GM19467 (cell line): ENCODE results near the gene CDH13.

Experiments used
- ATAC-seq: cut with Tn5 transposase; IDR thresholded peaks from one replicate; pipeline ENCODE4 v1.9.1; 2021; ENCODE audit warnings: mild to moderate bottlenecking, moderate library complexity; ENCODE audit not compliant: unreplicated experiment

Gene CDH13

DNA sequence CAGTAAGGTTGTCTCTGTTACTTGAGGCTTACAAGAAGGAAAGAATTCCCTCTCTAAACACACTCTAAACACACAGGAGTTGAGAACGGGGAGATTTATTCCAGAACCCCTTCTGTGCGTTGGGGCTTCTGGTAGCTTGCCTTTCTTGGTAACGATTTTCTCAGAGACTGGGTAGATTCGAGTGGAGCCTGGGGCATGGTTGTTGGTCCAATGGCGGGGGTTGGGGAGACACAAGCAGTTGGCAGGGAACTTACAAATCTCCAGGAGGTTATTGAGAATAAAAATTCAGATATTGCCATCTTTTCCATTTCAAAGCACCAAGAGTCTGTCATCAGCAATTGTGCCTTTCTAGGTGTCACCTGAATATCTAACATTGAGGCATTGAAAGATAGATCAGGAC is 251.7 kb downstream of the CDH13 start:
- ATAC-seq = no peak

DNA sequence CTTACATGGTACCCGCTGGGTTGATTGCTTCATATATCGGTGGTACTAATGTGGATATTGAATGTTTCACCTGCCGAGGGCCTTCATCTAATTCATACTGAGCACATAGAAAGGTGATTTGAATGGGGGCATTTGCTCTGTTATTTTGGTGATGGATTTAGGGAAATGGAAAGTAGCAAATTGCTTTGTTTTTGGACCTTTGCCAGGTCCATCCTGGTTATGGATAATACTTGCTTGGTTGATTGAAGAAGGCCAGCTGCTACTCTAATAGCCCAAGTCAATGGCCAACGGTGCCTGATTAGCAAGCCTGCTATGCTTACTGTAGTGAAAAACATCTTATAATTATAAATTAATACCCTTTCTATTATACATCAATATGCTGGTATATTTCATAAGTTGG is 253.6 kb downstream of the CDH13 start:
- ATAC-seq = no peak

- no peak for ATAC-seq
Measured at GRCh38 chr16:82881516-82881915, 254.7 kb downstream of the CDH13 start.

DNA sequence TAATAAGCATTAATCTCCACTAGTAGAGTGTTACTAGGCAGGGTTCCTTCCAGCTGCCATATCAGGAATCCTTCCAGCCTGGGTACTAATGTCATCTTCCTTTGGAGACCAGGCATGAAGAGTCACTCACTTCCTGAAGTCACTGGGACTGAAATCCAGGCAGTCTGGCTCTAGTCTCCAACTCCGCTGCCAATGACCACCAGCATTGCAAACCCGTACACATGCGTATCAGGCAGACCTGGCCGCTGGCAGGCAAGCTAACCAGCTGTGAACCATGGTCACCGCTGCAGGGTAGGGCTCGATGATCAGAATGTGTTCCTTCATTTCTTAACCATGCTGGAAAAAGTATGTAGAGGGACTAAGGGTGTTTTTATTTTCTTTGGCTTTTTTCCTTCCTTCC is 255.5 kb downstream of the CDH13 start:
- ATAC-seq = no peak

DNA sequence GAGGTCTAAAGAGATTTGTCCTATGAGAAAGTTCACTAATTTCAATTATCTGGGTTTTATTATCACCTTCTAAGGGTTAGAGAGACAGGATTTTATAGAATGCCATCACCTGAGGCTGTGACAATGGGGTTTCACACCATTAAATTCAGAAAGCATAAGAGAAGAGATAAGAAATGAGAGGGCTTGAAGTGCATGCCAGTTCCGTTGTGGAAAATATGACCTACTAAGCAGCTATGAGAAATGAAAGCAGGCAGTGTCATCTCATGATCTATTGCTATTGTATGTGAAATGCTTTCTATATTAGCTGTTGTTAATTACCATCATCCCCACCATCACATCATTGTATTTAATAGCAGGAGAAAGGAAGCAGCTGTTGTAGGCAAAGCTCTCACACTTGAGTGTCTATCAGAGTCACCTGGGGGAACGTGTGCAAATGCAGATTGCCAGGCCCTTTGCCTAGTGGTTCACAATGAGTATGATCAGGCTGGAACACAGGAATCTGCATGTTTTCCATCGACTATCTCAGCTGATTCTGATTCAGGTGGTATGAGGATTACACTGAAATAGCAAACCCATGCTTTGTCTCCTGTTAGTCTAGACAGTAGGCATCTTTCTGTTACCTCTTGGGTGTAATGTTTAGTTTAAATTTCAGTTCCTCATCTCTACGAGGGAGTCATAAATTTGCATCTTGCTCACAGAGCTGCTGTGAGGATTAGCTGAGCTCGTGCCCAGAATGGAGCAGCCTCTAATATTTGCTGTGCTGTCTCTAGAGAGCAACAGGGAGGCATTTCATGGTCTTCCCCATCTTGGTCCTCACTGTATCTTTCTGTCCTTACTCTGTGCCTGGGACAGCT is 256.4 kb downstream of the CDH13 start:
- no peak for ATAC-seq

- ATAC-seq = no peak
Measured at GRCh38 chr16:82884320-82884898, 257.6 kb downstream of the CDH13 start.

DNA sequence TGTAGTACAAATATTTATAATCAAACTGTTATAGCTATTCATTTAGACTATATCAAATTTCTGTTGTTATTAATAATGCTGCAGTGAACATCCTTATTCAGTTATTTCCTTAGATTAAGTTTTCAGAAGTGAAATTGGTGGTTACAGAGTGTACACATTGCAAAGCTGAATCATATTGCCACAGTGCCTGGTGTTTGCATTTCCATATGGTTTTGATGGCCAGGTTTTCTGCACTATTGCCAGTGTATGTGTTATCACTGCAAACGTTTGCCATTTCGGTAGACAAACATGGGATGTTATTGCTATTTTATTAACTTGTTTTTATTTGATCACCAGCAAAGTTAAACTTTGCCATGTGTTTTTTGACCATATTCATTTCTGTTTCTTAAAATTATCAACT is 259.4 kb downstream of the CDH13 start:
- ATAC-seq = no peak

DNA sequence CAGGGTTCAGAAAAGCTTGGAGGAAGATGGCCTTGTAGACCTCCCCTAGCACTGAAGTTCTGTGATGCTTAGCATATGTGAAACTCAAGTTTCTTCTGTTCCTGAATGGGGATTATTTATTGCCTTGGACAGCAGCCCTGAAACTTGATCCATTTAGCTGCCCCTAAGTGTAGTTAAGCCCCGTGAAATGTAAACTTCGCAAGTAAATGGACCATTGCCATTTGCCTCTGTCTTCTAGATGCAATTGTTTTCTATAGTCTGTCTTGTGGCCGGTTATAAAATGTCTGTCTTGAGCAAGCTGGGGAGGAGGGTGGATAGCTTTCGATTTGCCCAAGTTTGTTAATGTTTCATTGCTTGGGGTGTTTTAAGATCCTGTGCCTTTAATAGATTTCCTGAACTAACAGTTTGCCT is 261.8 kb downstream of the CDH13 start:
- no peak for ATAC-seq

DNA sequence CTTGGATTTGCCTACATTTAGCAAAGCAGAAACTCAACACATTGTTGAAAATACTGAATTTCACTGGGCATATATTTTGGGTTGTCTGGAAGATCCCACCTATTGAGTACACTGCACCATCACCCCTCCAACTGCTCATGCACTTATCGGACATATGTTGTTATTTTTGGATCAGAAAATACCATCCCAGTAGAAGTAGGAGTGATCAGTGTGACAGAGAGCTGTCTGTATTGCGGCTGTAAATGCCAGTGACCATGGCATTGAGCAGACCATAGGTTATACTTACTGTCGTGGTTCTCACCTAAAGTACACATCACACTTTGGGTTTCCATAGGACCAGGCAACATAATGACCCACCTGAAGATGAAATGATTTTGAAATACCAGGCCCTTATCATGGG is 264.7 kb downstream of the CDH13 start:
- ATAC-seq = no peak

GRCh38 chr16:82891918-82892317 is 265.1 kb downstream of the CDH13 start:
- no peak for ATAC-seq

DNA sequence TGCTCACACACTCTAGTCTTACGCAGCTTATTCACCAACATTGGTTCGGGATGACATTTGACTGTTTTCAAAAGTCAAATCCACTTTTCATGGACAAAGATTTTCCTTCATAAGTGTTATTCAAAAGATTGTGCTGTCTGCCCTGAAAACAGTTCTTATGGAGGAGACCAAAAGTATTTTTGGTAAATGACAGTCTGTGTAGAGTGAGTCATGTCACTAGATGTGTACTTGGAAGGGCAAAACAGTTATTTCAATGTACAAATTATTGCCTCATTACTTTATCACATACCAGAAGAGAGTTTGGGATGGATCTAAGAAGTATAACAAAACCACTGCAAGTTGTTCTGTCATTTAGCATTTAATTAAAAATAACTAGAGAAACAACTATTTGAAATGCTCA is 265.6 kb downstream of the CDH13 start:
- ATAC-seq = no peak

- ATAC-seq = no peak
Measured at GRCh38 chr16:82895843-82896242, 269.1 kb downstream of the CDH13 start.

- no peak for ATAC-seq
Measured at GRCh38 chr16:82899006-82899405, 272.2 kb downstream of the CDH13 start.

DNA sequence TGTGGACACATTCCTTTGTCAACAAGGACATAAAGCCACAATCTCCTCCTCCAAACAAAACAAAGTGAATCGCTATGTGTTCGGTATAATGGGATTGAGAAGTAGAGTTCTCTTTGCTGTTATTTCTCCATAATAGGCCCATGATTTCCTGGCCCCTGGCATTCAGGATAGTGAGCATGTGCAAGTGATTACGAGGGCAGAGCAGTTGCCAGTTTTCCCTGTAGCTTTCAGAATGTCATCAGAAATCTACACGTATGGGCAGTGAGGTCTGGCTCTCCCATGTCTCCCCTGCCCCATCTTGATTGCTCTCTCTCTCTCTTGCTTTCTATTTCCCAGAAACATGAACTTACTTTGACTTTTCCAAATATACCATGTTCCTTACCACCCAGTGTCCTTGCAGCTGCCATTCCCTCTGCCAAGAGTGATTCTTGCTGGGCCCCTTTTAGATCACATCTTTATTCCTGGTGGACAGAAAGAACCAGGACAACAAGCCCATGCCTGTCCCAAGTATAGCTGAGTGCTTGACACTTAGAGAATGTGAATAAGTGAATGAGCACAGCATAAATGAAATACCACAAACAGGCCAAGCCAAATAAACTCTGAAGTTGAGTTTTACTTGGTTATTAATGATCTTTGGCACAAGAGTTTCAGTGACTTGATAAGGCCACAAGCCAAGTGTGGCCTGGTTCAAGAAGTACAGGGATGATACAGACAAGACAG is 273.1 kb downstream of the CDH13 start:
- no peak for ATAC-seq

DNA sequence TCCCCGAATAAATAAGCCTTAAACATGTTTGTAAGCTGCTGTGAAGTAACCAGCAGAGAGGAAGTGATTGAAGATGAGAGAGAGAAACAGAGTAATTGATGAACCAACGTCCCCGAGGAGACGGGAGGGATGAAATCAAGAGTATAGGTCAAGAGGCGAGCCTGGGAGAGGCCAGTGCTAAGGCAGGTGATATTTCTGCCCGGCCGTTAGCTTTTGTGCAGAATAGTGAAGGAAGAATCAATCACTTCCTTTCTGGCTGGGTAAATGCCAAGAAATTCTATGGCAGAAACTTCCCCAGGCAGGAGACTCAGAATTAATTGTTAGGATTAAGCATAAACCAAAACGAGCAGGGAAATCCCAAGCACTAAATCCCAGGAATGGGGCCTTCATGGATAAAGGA is 273.8 kb downstream of the CDH13 start:
- no peak for ATAC-seq

DNA sequence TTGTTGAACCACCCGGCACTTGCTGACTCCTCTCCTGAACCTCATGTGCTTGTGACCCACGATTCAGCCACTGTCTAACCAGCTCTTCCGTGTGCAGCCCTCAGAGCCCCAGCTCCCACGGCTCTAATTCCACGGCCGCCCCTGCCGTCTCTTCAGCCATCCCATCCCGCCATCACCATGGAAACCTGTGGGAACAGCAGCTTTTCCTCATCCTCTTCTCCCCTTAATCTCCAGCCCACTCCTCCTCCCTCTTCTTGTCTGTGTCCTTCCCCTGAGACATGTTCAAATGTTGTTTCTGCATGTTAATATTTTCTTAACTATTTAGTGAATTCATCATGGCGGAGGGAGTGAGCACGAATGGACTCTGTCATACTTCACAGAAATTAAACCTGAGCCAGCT is 285.2 kb downstream of the CDH13 start:
- ATAC-seq = no peak

GRCh38 chr16:82915139-82915824 is 288.5 kb downstream of the CDH13 start:
- no peak for ATAC-seq

DNA sequence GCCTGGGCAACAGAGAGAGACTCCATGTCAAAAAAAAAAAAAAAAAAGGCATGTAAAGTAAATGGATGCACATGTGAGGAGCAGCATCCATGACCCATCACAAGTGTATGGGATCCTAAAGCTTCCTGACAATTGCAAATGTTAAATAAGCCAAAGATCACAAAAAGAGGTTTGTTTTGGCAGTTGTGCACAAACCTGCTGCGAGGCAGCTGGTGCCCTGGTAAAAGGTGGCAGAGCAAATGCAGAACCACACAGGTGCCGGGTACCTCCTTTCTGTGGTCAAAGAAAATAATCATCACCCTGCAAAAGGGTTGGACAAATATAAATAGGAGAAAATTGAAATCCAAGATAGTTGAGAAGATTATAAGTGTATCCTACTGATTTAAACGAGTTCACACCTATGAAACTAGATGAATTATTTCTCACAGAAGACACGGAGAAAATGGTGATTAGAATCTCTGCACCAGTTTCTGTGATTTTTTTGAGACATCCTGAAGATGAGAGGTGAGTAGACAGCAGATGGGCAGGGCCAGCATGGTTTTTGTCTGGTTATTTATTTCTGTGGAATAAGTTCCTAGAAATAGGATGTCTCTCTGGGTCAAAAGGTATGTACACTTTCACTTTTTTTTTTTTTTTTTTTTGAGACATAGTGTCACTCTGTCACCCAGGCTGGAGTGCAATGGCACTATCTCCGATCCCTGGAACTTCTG is 291.3 kb downstream of the CDH13 start:
- no peak for ATAC-seq

DNA sequence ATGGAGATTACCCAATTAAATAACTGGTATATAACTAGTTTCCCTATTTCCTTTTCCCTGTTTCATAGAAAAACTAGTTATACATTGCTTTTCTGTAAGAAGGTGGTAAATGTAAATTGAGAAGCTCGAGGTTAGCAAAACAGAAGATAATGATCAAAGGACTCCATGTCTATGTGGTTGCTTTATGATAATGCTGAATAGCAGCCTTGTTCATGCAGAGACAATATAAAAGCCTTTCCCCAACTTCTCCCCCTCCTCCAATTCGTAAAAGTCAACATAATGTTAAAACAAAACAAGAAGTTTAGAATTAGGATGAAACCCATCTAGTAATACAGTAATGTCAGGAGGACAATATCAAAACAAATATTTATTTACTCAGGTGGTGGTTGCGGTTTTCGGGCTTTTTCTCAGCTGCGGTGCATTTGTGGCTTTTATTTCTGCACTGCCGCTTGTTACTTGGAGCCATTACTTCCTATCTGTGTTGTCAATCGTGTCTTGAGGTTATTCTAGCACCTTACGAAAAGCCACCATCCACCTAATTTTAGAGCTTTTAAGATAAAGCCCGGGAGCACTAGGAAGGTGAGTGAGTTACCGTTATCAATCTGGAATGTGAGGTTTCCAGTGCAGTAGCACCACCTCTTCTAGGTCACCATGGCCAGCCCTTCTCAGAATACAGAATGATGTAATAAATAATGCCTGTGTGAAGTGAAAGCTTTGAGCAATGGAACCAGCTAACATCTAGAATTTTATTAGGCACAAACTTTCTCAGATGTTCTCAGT is 297.5 kb downstream of the CDH13 start:
- ATAC-seq = no peak

DNA sequence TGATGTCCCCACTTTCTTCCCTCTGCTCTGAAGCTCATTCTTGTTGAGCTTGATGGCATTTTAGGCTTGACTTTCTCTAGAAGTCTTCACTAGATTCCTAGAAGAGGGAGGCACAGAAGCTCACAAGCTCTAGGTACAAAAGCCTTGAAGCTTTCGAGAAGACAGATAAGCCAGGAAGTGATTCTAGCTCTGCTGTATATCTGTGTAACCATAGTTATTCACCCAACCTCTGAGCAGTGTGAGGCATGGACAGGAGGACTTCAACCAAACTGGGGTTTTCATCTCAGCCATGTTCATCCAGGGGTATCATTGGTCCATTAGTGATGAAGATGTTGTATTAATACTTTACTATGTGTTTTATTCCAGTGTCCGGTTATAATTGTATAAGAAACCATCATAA is 299.7 kb downstream of the CDH13 start:
- ATAC-seq = no peak
